Measurements from ENCODE around the gene KAZALD1.

- TF ChIP-seq, protein P1, sequence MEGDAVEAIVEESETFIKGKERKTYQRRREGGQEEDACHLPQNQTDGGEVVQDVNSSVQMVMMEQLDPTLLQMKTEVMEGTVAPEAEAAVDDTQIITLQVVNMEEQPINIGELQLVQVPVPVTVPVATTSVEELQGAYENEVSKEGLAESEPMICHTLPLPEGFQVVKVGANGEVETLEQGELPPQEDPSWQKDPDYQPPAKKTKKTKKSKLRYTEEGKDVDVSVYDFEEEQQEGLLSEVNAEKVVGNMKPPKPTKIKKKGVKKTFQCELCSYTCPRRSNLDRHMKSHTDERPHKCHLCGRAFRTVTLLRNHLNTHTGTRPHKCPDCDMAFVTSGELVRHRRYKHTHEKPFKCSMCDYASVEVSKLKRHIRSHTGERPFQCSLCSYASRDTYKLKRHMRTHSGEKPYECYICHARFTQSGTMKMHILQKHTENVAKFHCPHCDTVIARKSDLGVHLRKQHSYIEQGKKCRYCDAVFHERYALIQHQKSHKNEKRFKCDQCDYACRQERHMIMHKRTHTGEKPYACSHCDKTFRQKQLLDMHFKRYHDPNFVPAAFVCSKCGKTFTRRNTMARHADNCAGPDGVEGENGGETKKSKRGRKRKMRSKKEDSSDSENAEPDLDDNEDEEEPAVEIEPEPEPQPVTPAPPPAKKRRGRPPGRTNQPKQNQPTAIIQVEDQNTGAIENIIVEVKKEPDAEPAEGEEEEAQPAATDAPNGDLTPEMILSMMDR (IDR thresholded peaks at IDR 0.05) = no peak
- TF ChIP-seq POLR2A (IDR thresholded peaks at IDR 0.05) = no peak
These were observed 49.2 kb downstream of the KAZALD1 start for GRCh38 chr10:101110856-101111523.
